Activated naive CD8-positive, alpha-beta T cell treated with anti-CD3 and anti-CD28 coated beads, Interleukin-2, amount 50 U/mL, for 24 hours (primary cell): ENCODE results near the gene SND1.

ENCODE experiments used
- ATAC-seq: fragments of 150-1000 bp; cut with Tn5 transposase; one replicate; pipeline ENCODE4 v1.10.0; 2021
- DNase-seq: peaks from one replicate; pipeline ENCODE4 v3.0.0; 2021
- H3K27ac Mint-ChIP-seq: one replicate; pipeline ENCODE4 v1.8.0; 2021; ENCODE audit warnings: mild to moderate bottlenecking, mixed read lengths
- H3K27me3 Mint-ChIP-seq: one replicate; pipeline ENCODE4 v1.8.0; 2021; ENCODE audit warnings: mixed read lengths
- H3K36me3 Mint-ChIP-seq: one replicate; pipeline ENCODE4 v1.8.0; 2021; ENCODE audit warnings: low read depth, mixed read lengths
- H3K4me1 Mint-ChIP-seq: one replicate; pipeline ENCODE4 v1.8.0; 2021; ENCODE audit warnings: mixed read lengths
- H3K4me3 Mint-ChIP-seq: one replicate; pipeline ENCODE4 v1.8.0; 2021; ENCODE audit warnings: mild to moderate bottlenecking, moderate library complexity, mixed read lengths
- H3K9me3 Mint-ChIP-seq: one replicate; pipeline ENCODE4 v1.8.0; 2021; ENCODE audit warnings: mixed read lengths

Gene SND1

GRCh38 chr7:127713758-127714157 is 61.8 kb downstream of the SND1 start:
- no peak overlapping the region for H3K4me3 Mint-ChIP-seq
- peaks cover 81% of the 10 kb centered on the region for H3K36me3 Mint-ChIP-seq
- DNase-seq (no peak), ATAC-seq (no peak)
- H3K27ac Mint-ChIP-seq: no peak overlapping the region
- no peaks in the 10 kb centered on the region for H3K27me3 Mint-ChIP-seq
- peaks cover 29% of the 10 kb centered on the region for H3K4me1 Mint-ChIP-seq
- H3K9me3 Mint-ChIP-seq: peaks cover 4% of the 10 kb centered on the region

GRCh38 chr7:127715272-127715671 is 63.3 kb downstream of the SND1 start:
- H3K4me3 Mint-ChIP-seq: no peak overlapping the region
- ATAC-seq (no peak), DNase-seq (no peak)
- peaks cover 78% of the 10 kb centered on the region for H3K36me3 Mint-ChIP-seq
- H3K27ac Mint-ChIP-seq: no peak overlapping the region
- H3K27me3 Mint-ChIP-seq: no peaks in the 10 kb centered on the region
- peaks cover 29% of the 10 kb centered on the region for H3K4me1 Mint-ChIP-seq
- H3K9me3 Mint-ChIP-seq: no peaks in the 10 kb centered on the region

GRCh38 chr7:127715901-127716300 is 63.9 kb downstream of the SND1 start:
- H3K36me3 Mint-ChIP-seq: peaks cover 76% of the 10 kb centered on the region
- H3K4me1 Mint-ChIP-seq: peaks cover 29% of the 10 kb centered on the region
- no peak overlapping the region for H3K4me3 Mint-ChIP-seq
- DNase-seq (no peak), ATAC-seq (no peak)
- H3K9me3 Mint-ChIP-seq: no peaks in the 10 kb centered on the region
- no peak overlapping the region for H3K27ac Mint-ChIP-seq
- H3K27me3 Mint-ChIP-seq: no peaks in the 10 kb centered on the region

- peak; percentile 91 for ATAC-seq
- Mint-ChIP-seq H3K4me3 (no peak overlapping the region), H3K27me3 (no peaks in the 10 kb centered on the region), H3K36me3 (peaks cover 76% of the 10 kb centered on the region), H3K9me3 (no peaks in the 10 kb centered on the region), H3K27ac (peak overlapping the region; percentile 18), H3K4me1 (peaks cover 29% of the 10 kb centered on the region)
- no peak for DNase-seq
Measured at GRCh38 chr7:127717502-127718339, 65.7 kb downstream of the SND1 start.

- Mint-ChIP-seq H3K36me3 (peaks cover 78% of the 10 kb centered on the region), H3K4me3 (no peak overlapping the region), H3K9me3 (no peaks in the 10 kb centered on the region), H3K27me3 (no peaks in the 10 kb centered on the region), H3K27ac (no peak overlapping the region), H3K4me1 (peaks cover 29% of the 10 kb centered on the region)
- ATAC-seq: no peak
- no peak for DNase-seq
Measured at GRCh38 chr7:127718340-127718679, 66.3 kb downstream of the SND1 start.

- Mint-ChIP-seq H3K9me3 (no peaks in the 10 kb centered on the region), H3K4me1 (no peaks in the 10 kb centered on the region), H3K27me3 (no peaks in the 10 kb centered on the region), H3K36me3 (peaks cover 56% of the 10 kb centered on the region), H3K27ac (no peak overlapping the region), H3K4me3 (no peak overlapping the region)
- DNase-seq (no peak), ATAC-seq (no peak)
Measured at GRCh38 chr7:127726476-127726875, 74.5 kb downstream of the SND1 start.

GRCh38 chr7:127730658-127731276 is 78.8 kb downstream of the SND1 start:
- no peak overlapping the region for H3K27ac Mint-ChIP-seq
- DNase-seq (no peak), ATAC-seq (no peak)
- H3K4me1 Mint-ChIP-seq: no peaks in the 10 kb centered on the region
- H3K36me3 Mint-ChIP-seq: peaks cover 44% of the 10 kb centered on the region
- no peaks in the 10 kb centered on the region for H3K9me3 Mint-ChIP-seq
- H3K4me3 Mint-ChIP-seq: no peak overlapping the region
- H3K27me3 Mint-ChIP-seq: no peaks in the 10 kb centered on the region

GRCh38 chr7:127731431-127732080 is 79.6 kb downstream of the SND1 start:
- H3K36me3 Mint-ChIP-seq: peaks cover 47% of the 10 kb centered on the region
- H3K27ac Mint-ChIP-seq: no peak overlapping the region
- H3K9me3 Mint-ChIP-seq: no peaks in the 10 kb centered on the region
- no peak overlapping the region for H3K4me3 Mint-ChIP-seq
- H3K27me3 Mint-ChIP-seq: no peaks in the 10 kb centered on the region
- no peaks in the 10 kb centered on the region for H3K4me1 Mint-ChIP-seq
- DNase-seq (no peak), ATAC-seq (no peak)

GRCh38 chr7:127732306-127732705 is 80.3 kb downstream of the SND1 start:
- Mint-ChIP-seq H3K27me3 (no peaks in the 10 kb centered on the region), H3K27ac (no peak overlapping the region), H3K4me3 (no peak overlapping the region), H3K36me3 (peaks cover 46% of the 10 kb centered on the region), H3K9me3 (no peaks in the 10 kb centered on the region), H3K4me1 (no peaks in the 10 kb centered on the region)
- no peak for ATAC-seq
- DNase-seq: no peak

- H3K36me3 Mint-ChIP-seq: peaks cover 46% of the 10 kb centered on the region
- H3K27ac Mint-ChIP-seq: no peak overlapping the region
- DNase-seq (no peak), ATAC-seq (no peak)
- no peak overlapping the region for H3K4me3 Mint-ChIP-seq
- no peaks in the 10 kb centered on the region for H3K9me3 Mint-ChIP-seq
- no peaks in the 10 kb centered on the region for H3K27me3 Mint-ChIP-seq
- no peaks in the 10 kb centered on the region for H3K4me1 Mint-ChIP-seq
Measured at GRCh38 chr7:127733986-127734385, 82.0 kb downstream of the SND1 start.

GRCh38 chr7:127736511-127736910 is 84.5 kb downstream of the SND1 start:
- Mint-ChIP-seq H3K4me3 (no peak overlapping the region), H3K27ac (no peak overlapping the region), H3K4me1 (peaks cover 11% of the 10 kb centered on the region), H3K36me3 (peaks cover 46% of the 10 kb centered on the region), H3K27me3 (no peaks in the 10 kb centered on the region), H3K9me3 (no peaks in the 10 kb centered on the region)
- DNase-seq: no peak
- ATAC-seq: no peak

- Mint-ChIP-seq H3K27me3 (no peaks in the 10 kb centered on the region), H3K4me1 (peaks cover 34% of the 10 kb centered on the region), H3K9me3 (no peaks in the 10 kb centered on the region), H3K4me3 (no peak overlapping the region), H3K36me3 (peaks cover 48% of the 10 kb centered on the region), H3K27ac (no peak overlapping the region)
- ATAC-seq: no peak
- DNase-seq: no peak
Measured at GRCh38 chr7:127738859-127739258, 86.9 kb downstream of the SND1 start.

- no peak for ATAC-seq
- no peaks in the 10 kb centered on the region for H3K9me3 Mint-ChIP-seq
- H3K36me3 Mint-ChIP-seq: peaks cover 60% of the 10 kb centered on the region
- no peak for DNase-seq
- no peaks in the 10 kb centered on the region for H3K27me3 Mint-ChIP-seq
- no peak overlapping the region for H3K27ac Mint-ChIP-seq
- H3K4me3 Mint-ChIP-seq: no peak overlapping the region
- peaks cover 55% of the 10 kb centered on the region for H3K4me1 Mint-ChIP-seq
Measured at GRCh38 chr7:127741764-127742375, 89.9 kb downstream of the SND1 start.

GRCh38 chr7:127745445-127745844 is 93.5 kb downstream of the SND1 start:
- H3K4me1 Mint-ChIP-seq: peaks cover 60% of the 10 kb centered on the region
- DNase-seq (no peak), ATAC-seq (peak; percentile 89)
- H3K27ac Mint-ChIP-seq: no peak overlapping the region
- H3K9me3 Mint-ChIP-seq: no peaks in the 10 kb centered on the region
- no peaks in the 10 kb centered on the region for H3K27me3 Mint-ChIP-seq
- no peak overlapping the region for H3K4me3 Mint-ChIP-seq
- peaks cover 67% of the 10 kb centered on the region for H3K36me3 Mint-ChIP-seq

GRCh38 chr7:127751062-127751461 is 99.1 kb downstream of the SND1 start:
- ATAC-seq: no peak
- peaks cover 57% of the 10 kb centered on the region for H3K4me1 Mint-ChIP-seq
- no peak overlapping the region for H3K27ac Mint-ChIP-seq

More at GRCh38 chr7:127751062-127751461, 99.1 kb downstream of the SND1 start:
- Mint-ChIP-seq H3K9me3 (no peaks in the 10 kb centered on the region), H3K4me3 (no peak overlapping the region), H3K36me3 (peaks cover 52% of the 10 kb centered on the region), H3K27me3 (no peaks in the 10 kb centered on the region)
- DNase-seq: no peak
